ENCODE results near the gene RNF208.
"Not testable (repeated sequence)": the region's sequence is repeated elsewhere in the genome, so short reads cannot be mapped to it uniquely, and the experiment has no call there.

DNA sequence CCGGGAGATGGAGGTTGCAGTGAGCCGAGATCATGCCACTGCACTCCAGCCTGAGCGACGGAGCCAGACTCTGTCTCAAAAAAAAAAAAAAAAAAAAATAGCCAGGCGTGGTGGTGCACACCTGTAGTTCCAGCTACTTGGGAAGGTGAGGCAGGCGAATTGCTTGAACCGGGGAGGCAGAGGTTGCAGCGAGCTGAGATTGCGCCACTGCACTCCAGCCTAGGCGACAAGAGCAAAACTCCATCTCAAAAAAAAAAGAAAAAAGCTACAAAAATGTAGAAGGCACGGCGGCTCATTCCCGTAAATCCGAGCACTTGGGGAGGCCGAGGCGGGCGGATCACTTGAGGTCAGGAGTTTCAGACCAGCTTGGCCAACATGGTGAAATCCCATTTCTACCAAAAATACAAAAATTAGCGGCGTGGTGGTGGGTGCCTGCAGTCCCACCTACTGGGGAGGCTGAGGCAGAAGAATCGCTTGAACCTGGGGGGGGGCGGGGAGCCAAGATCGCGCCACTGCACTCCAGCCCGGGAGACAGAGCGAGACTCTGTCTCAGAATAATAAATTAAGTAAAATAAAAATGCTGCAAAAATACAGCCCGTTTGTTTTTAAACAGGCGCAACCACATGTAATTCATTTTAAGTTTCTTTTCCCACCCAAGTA lies 17.6 kb upstream of the RNF208 start:
- not testable (repeated sequence) for TF ChIP-seq GABPA (IDR thresholded peaks at IDR 0.05; ENCODE audit: low read depth); JUND (IDR thresholded peaks at IDR 0.05; ENCODE audit: low read depth, low read length); EZH2 (IDR thresholded peaks at IDR 0.05; ENCODE audit: borderline replicate concordance, control insufficient read depth, low read depth, low read length); CHD2 (IDR thresholded peaks at IDR 0.05; ENCODE audit: borderline replicate concordance, low read depth, low read length)
- TF ChIP-seq, protein P1, sequence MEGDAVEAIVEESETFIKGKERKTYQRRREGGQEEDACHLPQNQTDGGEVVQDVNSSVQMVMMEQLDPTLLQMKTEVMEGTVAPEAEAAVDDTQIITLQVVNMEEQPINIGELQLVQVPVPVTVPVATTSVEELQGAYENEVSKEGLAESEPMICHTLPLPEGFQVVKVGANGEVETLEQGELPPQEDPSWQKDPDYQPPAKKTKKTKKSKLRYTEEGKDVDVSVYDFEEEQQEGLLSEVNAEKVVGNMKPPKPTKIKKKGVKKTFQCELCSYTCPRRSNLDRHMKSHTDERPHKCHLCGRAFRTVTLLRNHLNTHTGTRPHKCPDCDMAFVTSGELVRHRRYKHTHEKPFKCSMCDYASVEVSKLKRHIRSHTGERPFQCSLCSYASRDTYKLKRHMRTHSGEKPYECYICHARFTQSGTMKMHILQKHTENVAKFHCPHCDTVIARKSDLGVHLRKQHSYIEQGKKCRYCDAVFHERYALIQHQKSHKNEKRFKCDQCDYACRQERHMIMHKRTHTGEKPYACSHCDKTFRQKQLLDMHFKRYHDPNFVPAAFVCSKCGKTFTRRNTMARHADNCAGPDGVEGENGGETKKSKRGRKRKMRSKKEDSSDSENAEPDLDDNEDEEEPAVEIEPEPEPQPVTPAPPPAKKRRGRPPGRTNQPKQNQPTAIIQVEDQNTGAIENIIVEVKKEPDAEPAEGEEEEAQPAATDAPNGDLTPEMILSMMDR (IDR thresholded peaks at IDR 0.05 in 2 of 3, conservative IDR thresholded peaks at IDR 0.05 in 1 of 3; ENCODE audit: control insufficient read depth in 2 of 3, extremely low read depth in 1 of 3, insufficient read depth in 1 of 3, low read depth in 3 of 3, low read length in 3 of 3) = not testable (repeated sequence)
